ENCODE measurements around the gene VASN.

VASN gene

DNA sequence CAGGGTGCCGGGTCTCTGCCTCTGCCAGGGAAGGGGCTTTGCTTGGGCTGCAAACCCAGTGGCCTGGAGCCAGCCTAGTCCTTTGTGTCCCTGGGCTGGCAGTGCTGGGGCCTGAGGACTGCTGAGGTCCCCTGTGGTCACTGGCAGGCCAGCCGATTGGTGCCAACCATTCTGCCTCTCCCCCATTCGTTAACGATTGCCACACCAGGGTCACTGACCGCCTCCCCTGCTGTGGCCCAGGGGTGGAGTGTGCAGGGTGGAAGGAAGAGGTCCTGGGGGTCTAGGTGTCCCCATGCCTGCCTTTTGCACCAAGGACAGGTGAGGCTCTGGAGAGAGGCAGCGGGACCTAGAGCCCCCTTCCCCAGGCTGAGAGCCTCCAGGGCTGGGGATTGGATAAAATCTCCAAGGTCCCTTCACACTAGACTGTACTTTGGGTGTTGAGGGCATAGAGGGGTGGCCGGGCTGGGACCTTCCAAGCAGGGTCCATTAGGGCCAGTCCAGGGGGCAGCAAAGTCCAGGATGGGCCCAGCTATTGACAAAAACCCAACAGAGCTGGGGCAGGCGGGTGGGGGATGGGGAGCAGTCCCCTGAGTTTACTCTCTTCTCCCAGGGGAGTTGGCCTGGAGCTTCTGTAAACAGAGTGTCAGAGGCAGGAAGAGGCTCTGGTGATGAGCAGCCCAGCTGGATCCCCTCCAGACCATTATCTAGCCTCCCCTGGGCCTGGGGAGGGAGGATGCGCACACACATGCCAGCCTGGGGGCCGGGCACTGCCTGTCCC, 1.1 kb downstream of the VASN start:
- no peak for DNase-seq (ENCODE audit: low spot score)

DNA sequence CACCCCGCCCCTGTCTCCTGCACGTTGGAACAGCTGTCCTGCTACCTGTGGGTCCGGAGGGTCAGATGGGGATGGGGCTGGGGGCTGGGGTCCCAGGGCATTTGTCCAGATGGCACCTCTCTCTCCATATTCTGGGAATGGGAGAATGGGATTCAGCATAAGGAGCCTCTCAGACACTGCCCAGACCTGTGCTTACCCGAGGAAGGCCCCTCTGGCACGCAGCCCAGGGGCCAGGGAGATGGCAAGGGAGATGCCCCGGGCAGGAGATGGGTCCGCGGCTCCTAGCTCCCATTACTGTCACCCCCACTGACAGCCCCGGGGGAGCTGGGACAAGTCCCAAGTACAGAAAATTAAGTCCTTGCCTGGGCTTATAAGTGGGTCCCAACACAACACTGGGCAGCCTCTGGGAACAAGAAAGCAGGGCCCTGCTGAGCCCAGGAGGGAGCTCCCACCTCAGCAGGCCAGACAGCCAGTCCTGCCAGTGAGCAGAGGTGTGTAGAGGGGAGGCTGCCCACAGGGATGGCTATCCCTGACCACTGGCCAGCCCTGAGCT, 1.8 kb downstream of the VASN start:
- no peak for DNase-seq (ENCODE audit: low spot score)

DNA sequence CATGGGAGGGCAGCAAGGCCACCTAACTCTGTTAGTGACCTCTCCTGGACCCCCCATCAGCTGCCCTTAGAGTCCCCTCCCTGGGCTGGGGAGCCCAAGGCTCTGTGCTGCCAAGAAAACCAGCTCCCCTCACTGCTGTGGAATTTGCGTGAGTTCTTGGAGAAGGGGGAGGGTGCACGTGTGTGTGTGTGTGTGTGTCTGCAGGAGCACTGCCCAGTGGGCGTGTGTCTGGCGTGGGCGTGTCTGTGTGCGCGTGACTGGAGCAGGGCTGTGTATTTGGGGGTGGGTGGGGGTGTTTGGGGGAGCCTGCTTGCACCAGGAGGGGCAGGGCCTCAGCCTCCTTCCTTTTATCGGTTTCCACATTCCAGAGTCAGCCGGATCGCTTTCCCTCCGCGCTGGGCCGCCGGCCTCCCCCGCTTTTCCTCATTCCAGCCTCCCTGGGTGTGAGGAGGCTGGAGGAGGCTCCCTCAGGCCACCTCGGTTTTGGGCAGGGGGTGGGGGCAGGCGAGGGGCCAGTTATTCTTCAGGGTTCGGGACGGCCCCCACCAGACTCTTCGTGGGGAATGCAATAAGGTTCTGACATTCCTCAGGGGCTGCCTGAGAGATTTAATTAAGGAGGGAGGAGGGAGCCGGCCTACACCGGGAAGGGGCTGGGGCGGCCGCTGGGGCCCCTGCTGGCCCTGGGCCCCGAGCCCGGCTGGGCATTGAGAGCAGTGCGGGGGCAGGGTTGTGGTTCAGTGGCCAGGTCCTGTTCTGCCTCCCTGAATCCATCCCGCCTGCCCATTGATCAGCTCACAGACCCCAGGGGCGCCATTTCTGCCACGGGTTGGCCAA, 2.5 kb downstream of the VASN start:
- DNase-seq (ENCODE audit: low spot score), result no peak

DNA sequence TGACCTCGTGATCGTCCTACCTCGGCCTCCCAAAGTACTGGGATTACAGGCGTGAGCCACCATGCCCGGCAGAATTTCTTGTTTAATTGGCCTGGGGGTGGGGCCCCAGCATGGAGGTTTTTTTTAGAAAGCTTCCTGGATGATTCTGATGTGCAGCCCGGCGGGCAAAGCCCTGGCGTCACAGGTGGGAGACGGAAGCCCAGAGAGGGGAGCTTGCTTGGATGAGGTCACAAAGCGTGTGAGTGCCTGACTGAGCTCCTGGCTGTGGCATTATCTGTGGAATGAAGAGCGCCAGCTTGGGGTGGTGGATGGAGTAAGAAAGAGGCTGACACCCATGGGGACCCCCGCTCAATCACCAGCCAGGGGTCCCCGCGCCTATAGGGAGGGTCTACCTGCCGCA, 4.1 kb downstream of the VASN start:
- no peak for DNase-seq (ENCODE audit: low spot score)

- peak; percentile 74 for DNase-seq (ENCODE audit: low spot score)
Observed at GRCh38 chr16:4376126-4376892, 4.7 kb downstream of the VASN start.

GRCh38 chr16:4376893-4377572, 5.4 kb downstream of the VASN start:
- DNase-seq (ENCODE audit: low spot score), result no peak

DNA sequence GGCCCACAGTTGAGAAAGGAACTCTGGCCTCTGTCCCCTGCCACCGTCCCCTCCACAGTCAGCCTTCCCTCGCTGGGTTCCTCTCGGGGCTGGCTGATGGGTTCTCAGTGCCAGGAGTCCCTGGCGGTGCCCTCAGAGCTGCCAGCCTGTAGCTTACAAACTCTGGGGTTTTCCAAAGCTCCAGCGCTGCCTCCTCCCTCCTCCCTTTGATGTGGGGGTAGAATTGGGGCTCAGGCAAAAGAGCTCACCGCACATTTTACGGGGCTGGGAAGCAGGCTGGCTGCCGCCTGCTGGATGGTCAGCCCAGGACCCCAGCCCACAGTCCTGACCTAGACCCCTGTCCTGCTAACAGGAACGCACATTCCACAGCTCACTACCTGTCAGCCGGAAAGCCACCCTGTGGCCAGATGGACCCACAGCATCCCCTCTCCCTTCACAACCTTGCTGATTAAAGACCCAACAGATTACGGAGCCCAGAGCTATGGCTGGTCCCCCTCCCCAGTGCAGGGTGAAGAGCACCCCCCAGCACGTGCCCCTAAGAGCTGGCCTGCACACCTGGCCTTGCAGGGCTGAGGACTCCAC, 6.0 kb downstream of the VASN start:
- DNase-seq (ENCODE audit: low spot score), result no peak

- DNase-seq (ENCODE audit: low spot score), result no peak
Observed at GRCh38 chr16:4378161-4378666, 6.6 kb downstream of the VASN start.

GRCh38 chr16:4378999-4379690, 7.5 kb downstream of the VASN start:
- DNase-seq (ENCODE audit: low spot score), result no peak

DNA sequence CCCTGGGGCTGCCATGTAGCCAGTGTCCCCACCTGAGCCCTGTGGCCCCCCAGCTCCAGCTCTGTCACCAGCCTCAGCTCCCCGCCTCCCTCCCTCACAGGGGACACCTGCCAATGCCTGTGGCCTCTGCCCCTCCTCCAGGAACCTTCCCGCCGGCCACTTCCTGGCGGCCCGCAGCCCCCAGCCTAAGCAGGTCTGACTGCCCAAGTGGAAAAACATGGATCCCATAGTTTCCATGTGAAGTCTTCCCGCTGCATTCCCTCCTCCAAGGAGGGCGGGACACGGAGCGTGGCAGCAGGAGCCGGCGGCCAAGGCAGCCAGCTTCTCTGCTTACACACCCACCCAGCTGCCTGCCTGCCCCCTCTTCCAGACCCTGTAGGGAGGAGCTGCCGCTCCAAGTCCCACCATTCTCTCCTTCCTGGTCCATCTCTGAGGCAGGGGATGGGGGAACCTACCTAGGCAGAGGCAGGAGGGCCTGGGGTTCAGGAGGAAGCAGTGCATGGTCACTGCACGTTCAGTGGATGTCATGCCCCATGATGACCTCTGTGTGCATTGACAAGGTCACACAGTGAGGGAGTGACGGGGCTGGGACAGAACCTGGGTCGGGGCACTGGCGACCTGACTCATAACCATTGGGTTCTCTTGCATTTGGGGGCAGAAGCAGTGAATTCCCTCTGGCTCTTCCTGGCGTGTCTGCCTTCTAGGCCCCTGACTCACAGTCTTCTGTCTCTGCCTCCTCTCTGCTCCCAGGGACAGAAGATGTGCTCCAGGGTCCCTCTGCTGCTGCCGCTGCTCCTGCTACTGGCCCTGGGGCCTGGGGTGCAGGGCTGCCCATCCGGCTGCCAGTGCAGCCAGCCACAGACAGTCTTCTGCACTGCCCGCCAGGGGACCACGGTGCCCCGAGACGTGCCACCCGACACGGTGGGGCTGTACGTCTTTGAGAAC, 8.7 kb downstream of the VASN start:
- no peak for DNase-seq (ENCODE audit: low spot score)

- peak; percentile 73 for DNase-seq (ENCODE audit: low spot score)
Observed at GRCh38 chr16:4381072-4381934, 9.7 kb downstream of the VASN start.

GRCh38 chr16:4381935-4382794, 10.5 kb downstream of the VASN start:
- DNase-seq (ENCODE audit: low spot score), result no peak

DNA sequence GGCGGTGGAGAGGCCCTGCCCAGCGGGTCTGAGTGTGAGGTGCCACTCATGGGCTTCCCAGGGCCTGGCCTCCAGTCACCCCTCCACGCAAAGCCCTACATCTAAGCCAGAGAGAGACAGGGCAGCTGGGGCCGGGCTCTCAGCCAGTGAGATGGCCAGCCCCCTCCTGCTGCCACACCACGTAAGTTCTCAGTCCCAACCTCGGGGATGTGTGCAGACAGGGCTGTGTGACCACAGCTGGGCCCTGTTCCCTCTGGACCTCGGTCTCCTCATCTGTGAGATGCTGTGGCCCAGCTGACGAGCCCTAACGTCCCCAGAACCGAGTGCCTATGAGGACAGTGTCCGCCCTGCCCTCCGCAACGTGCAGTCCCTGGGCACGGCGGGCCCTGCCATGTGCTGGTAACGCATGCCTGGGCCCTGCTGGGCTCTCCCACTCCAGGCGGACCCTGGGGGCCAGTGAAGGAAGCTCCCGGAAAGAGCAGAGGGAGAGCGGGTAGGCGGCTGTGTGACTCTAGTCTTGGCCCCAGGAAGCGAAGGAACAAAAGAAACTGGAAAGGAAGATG, 11.2 kb downstream of the VASN start:
- DNase-seq (ENCODE audit: low spot score), result no peak

DNA sequence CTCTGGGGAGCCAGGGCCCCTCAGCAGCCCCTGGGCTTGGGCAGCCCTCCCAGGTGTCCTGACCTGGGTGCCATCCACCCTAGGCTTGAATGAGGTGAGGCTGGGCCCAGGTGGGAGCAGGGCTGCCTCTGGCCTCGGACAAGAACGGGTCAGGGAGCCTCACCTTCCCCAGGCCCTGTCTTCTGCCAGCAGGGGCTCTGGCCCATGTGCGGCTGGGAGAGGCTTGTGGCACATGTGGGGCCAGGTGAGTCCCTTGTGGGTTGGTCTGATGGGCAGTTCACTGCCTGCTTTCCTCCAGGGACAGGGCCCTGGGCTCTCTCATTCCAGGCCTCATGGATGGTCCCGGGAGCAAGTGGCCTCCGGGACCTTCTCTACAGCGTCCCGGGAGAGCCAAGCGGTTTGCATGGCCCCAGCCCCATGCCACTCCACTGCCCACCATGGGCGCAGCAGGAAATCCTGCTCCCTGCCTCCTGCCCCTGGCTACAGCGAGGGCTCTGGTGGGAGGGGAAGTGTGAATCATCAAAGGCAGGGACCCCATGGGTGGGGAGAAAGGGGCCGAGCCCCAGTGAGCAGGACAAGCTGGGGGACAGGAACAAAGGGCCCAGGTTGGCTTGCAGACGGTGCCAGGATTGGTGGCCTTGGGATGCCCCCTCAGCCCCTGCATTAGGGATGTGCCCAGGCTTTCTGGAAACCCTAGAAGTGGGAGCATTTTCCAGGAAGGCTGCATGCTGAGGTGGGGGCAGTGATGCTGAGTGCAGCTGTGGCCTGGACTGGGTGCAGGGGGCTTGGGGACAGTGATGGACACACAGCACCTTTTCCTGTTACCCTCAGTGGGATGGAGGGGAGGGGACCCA, 12.2 kb downstream of the VASN start:
- no peak for DNase-seq (ENCODE audit: low spot score)

DNA sequence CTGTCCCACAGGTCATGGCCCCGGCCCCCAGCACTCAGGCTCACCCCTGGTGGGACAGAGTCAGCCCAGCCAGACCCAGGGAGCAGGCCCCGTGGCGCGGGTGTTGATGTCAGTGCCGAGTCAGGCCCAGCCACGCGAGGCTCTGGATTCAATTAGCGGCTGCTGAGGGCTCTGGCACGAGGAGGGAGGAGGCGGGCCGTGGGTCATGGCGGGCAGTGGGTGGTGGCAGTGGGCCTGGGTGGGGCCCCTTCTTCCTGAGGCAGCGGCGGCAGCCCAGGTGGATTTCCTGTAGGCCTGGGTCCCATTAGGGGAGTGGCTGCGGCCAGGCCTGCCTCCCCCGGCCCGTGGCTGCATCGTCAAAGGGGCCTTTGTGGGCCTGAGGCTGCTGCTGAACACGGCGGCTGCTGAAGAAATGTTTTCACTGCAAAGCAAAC, 12.9 kb downstream of the VASN start:
- DNase-seq (ENCODE audit: low spot score), result no peak
